Mammary epithelial cell (primary cell): ENCODE results near the gene ICE1.

Source experiments
- EZH2 ChIP-seq: IDR thresholded peaks from 2 replicates; pipeline ENCODE4 v1.6.1; 2012; ENCODE audit warnings: low read length, inconsistent platforms, borderline replicate concordance
- TF ChIP-seq, protein P1 (sequence below), 2 donors: IDR thresholded peaks in 1 of 2; conservative IDR thresholded peaks in 1 of 2; 2 replicates each; pipeline ENCODE4 v1.5.1; 2011 to 2012; ENCODE audit warnings: inconsistent platforms in 2 of 2, low read length in 2 of 2, mild to moderate bottlenecking in 2 of 2, control low read depth in 1 of 2, low read depth in 1 of 2; ENCODE audit not compliant: insufficient read depth in 1 of 2; ENCODE audit errors: extremely low read depth in 1 of 2

DNA sequence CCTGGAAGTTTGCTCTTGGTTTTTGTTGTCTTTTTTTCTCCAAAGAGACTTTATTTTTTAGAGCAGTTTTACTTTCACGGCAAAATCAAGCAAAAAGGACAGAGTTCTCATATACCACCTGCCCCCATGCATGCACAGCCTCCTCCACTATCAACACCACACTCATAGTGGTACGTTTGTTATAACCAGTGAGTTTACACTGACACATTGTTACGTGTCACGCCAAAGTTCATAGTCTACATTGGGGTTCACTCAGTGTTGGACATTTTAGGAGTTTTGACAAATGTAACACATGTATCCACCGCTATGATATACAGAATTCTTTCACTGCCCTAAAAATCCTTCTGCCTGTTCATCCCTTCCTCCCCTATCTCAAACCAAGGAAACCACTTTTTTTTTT is 7.5 kb upstream of the ICE1 start:
- TF ChIP-seq, protein P1, sequence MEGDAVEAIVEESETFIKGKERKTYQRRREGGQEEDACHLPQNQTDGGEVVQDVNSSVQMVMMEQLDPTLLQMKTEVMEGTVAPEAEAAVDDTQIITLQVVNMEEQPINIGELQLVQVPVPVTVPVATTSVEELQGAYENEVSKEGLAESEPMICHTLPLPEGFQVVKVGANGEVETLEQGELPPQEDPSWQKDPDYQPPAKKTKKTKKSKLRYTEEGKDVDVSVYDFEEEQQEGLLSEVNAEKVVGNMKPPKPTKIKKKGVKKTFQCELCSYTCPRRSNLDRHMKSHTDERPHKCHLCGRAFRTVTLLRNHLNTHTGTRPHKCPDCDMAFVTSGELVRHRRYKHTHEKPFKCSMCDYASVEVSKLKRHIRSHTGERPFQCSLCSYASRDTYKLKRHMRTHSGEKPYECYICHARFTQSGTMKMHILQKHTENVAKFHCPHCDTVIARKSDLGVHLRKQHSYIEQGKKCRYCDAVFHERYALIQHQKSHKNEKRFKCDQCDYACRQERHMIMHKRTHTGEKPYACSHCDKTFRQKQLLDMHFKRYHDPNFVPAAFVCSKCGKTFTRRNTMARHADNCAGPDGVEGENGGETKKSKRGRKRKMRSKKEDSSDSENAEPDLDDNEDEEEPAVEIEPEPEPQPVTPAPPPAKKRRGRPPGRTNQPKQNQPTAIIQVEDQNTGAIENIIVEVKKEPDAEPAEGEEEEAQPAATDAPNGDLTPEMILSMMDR (conservative IDR thresholded peaks at IDR 0.05 in 1 of 2, IDR thresholded peaks at IDR 0.05 in 1 of 2; ENCODE audit: extremely low read depth in 1 of 2, insufficient read depth in 1 of 2, low read depth in 1 of 2, low read length in 2 of 2), result no peak
- TF ChIP-seq EZH2, result no peak
